HG03520 (cell line): Measurements from ENCODE around the gene CORO2B.
"Not testable (repeated sequence)": the region's sequence is repeated elsewhere in the genome, so short reads cannot be mapped to it uniquely, and the experiment has no call there.

Experiments used
- ATAC-seq: cut with Tn5 transposase; IDR thresholded peaks from one replicate; pipeline ENCODE4 v1.9.1; 2021; ENCODE audit warnings: mild to moderate bottlenecking, moderate library complexity; ENCODE audit not compliant: unreplicated experiment

The CORO2B gene

GRCh38 chr15:68643216-68643830, 64.5 kb downstream of the CORO2B start:
- ATAC-seq, result no peak

- no peak for ATAC-seq
Measured at GRCh38 chr15:68644083-68644904, 65.5 kb downstream of the CORO2B start.

DNA sequence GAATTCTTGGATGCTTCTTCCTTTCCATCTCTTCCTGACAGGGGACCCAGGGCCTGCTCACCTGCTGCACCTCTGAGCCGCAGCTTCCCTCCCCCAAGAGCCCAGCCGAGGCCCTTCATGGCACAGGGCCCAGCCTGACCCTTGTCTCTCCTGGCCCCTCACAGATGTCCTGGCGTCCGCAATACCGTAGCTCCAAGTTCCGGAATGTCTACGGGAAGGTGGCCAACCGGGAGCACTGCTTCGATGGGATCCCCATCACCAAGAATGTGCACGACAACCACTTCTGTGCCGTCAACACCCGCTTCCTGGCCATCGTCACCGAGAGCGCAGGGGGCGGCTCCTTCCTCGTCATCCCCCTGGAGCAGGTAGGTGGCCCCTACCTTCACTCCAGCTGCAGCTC, 66.2 kb downstream of the CORO2B start:
- no peak for ATAC-seq

DNA sequence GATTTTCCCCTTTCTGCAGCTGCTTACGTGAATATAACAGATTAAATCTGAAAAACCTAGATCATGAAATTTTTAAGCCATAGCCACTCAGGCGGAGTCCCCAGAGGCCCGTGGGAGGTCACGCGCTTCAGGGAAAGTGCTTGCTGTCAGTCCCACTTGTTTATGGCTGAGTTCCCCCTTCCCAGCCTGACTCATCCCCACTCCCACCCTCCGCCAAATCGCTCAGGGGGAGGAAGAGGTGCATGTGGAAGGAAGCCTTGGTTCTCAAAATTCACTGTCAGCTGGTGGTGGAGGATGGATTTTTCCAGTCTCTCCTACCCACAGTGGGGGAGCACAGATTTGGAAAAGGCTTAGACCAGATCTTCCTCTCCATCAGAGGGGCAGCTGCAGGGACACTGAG, 67.4 kb downstream of the CORO2B start:
- no peak for ATAC-seq

GRCh38 chr15:68646696-68647095, 67.9 kb downstream of the CORO2B start:
- no peak for ATAC-seq

DNA sequence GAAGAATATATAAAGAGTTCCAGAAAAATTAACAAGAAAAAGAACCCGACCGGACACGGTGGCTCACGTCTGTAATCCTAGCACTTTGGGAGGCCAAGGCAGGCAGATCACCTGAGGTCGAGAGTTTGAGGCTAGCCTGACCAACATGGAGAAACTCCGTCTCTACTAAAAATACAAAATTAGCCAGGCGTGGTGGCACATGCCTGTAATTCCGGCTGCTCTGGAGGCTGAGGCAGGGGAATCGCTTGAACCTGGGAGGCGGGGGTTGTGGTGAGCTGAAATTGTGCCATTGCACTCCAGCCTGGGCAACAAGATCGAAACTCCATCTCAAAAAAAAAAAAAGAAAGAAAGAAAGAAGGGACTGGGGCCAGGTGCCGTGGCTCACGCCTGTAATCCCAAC, 68.6 kb downstream of the CORO2B start:
- ATAC-seq, result not testable (repeated sequence)

- no peak for ATAC-seq
Measured at GRCh38 chr15:68650901-68651709, 72.3 kb downstream of the CORO2B start.

DNA sequence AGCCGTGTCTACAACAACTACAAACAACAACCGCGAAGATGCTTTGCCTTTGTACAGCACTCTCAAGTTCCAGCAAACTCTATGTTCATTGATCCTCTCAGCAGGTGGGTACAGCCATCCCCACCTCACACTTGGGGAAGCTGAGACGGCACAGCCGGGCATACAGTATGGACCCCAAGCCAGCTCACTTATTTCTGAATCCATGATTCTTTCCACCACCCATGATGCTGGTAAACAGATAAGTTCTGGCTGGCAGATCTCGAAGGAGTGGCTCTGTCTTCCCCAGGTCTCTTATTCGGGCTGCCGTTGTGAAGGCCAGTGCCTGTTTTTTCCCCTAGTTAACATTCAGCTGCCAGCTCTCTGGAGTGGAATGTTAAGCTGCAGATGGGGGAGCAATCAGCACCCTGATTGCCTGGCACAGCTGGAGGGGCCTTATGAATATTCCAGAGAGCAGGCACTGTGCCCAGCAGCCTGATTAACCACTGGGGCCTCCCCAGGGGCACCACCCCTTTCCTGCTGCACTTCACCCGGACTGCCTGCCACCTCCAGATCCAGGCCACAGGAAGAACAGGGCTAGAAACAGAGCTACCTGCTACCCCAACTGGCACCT, 73.2 kb downstream of the CORO2B start:
- ATAC-seq, result no peak

- no peak for ATAC-seq
Measured at GRCh38 chr15:68653031-68653635, 74.3 kb downstream of the CORO2B start.

DNA sequence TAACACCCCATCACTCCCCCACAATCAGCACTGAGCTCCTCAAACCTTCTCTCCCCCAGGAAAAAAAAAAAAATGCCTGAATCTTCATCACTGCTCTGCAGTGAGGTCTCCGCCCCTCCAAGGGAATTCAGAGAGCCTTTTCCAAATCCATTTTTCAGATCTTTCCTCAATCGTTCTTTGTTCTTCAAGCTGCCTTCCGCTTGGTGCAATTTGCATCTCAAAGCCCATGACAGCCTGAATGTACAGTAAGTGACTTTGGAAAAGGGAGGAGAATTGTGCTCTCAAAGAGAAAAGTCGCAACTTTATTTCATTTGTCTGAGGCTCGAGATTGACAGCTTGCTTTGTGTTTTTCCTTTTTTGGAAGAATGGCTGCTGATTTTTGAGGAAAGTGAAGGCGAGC, 75.0 kb downstream of the CORO2B start:
- no peak for ATAC-seq

DNA sequence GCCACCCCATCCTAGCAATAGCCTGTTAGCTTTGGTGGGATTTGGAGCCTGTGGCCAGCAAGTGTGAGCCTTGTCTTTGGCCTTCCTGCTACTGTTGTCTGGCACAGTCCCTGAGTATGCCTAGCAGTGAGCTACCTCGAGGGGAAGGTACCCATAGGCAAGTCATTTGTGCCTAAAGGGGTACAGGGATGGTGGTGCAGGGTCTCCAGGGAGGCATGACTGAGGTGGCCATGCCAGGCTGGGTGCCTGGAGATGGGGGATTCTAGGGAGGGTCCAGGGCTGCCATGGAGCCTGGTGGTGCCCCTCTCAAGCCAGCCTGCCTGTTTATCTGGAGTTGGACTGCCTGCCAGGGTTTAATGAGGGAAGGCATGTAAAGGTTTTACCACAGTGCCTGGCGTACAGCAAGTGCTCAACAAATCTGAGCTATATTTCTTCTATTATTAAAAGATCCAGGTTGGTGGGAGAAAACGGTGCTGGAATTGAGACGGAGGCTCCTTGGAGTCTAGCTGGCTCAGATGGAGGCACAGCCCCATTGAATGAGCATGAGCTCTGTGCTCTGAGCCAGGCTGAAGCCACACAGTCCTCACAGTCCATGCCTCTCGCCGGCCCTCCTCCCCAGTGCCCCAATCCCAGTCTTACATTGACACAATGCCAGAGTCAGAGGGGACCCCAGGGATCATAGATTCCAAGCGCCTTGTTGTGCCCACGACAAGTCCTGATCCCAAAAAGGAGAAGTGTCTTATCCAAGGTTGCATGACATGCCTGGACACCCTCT, 76.2 kb downstream of the CORO2B start:
- no peak for ATAC-seq

DNA sequence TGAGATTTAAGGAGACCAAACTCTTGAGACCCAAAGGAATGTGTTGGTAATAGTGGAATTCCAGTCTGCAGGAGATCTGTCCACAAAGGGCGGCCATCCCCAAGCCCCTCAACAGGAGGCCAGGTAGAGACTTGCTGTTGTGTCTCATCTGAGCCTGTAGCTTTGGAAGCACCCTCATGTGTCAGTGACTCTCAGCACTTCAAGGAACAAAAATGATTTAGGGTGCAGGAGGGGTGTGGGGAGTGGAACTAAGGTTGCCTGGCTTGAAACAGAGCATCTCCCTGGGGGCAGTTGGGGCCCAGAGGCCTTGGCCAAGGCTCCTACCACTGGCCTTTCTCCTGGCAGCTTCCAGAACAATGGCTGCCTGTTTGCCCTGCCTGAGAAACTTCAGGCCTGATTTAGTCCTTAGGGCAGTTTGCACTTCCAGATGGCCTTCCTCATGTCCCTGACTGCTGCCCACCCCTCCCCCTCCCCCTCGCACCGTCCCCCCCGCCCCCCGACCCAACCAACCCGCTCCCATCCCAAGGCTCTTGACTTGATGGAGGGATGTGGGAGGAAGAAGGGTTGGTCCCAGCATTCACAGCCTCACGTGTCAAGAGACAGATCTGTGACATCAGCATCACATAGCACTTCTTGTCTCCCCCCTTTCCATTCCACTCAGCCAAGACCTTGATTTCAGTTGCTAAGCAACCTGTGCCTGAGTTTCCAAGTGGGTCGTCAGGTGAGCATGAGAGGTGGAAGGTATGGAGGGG, 77.1 kb downstream of the CORO2B start:
- ATAC-seq, result no peak

DNA sequence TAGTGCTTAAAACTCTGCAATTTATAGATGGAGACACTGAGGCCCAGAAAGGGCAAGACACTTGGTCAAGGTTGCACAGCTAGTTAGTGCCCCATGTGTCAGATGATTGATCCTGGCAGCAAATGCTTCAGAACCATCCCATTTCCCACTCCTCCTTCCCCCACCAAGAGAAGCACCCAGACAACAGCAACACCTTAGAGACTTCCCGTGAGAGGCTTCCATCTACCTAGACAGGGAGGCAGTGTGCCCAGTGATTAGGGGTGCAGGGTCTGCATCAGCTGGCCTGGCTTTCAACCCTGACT, 77.6 kb downstream of the CORO2B start:
- no peak for ATAC-seq

DNA sequence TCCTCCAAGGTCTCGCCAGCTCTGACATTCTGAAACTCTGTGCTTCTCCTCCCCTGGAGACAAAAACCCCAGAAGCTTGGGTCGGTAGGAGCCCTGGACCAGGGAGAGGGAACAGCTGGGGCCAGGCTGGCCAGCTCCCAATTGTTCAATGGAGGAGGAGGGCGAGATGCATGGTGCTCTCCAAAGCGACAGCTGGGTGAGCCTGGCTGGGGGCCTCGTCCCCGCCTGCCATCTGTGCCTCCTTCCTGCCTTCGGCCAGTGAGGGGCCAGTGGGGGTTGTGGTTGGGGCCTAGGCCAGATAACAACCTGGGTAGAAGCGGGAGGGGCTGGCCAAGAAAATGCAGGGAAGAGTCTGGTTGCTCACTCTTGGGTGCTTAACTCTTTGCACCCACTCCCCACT, 79.4 kb downstream of the CORO2B start:
- ATAC-seq, result no peak

GRCh38 chr15:68658641-68659358, 80.0 kb downstream of the CORO2B start:
- ATAC-seq, result no peak

DNA sequence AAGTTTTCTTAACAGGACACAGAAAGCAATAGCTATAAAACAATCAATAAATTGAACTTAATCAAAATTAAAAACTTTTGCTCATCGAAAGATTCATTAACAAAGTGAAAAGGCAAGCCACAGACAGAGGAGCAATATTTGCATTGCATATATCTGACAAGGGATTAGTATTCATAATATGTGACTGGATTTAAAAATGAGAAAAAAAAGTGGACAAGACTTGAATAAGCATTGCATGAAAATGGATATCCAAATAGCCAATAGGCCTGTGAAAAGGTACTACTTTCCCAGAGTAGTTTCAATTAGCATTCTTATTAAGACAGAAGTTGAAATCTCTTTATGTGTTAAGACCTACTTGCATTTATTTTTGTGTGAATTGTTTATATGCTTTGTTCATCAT, 84.7 kb downstream of the CORO2B start:
- ATAC-seq, result no peak

DNA sequence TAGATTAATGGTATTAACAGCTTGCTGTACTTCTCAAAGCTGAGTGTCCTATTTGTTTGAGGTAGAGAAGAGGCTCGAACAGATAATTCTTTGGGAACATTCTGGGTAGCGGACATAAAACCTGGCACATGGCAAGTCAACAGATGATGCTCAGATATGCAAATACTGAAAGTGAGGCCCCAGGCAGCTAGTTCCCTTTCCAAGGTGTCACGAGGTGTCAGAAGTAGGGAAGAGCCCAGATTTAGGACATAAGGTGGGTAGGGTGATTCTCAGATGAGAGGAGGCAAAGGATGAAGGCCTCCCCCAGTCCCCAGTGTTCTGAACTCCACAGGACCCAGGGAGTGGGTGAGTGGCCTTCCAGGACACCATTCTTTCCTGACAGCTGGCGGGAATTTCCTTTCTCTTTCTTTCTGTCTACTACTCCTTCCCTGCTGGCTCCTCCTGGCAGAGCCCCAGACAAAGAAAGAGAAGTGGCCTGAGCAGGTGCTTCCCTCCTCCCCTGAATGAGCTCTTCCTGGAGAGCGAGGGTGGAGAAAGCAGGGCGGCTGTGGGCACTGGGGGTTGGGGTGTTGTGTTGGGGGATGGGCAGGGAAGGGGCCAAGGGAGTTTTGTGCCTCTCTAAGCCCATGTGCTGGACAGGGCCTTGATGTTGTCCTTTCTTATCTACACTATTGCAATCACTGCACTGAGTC, 87.5 kb downstream of the CORO2B start:
- ATAC-seq, result no peak

DNA sequence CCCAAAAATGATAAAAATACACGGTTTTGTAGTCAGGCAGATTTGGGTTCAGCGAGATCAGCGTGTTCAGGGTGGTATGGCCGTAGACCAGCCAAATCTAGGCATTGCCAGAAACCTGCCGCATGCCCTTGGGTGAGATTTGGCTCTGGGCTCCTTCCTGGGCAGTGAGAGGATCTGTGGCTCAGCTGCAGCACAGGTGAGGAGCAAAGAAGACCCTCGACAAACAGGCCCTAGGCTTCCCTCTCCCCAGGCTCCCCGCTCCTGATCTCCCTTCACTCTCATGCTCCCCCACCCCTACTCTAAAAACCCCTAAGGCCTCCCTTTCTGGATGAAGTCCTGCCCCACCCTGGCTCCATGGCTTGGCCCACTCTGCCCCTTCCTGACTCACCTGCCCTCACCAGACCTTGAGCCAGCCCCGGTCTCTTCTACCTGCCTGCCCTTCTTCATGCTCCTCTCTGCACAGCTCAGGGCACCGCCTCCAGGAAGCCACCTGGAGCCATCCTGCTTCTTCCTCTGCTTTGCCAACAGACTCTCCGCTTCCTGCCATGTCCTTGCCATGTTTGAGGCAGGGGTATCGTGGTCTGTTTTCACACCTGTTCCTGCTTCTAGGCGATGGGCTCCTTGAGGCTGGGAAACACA, 88.1 kb downstream of the CORO2B start:
- no peak for ATAC-seq
